PC-3 (cell line): ENCODE data around the gene UQCC2. TPM values are rescaled to one million over a fixed set of nuclear protein-coding genes. Genes with fewer than 3 reads are reported as not detected.

Source experiments
- ATAC-seq: fragments of 200-7000 bp; cut with Tn5 transposase; 2 replicates; pipeline ENCODE4 v1.9.1; 2020; ENCODE audit warnings: mild to moderate bottlenecking, moderate library complexity
- BruUV-seq: library from RNA; stranded (reverse); fragments of 400-500 nt; replicated peaks from 2 replicates; lab custom pipeline; 2021; lab: Mats Ljungman, UMichigan
- CTCF ChIA-PET: fragments of 300-600 bp; sonication (Branson Sonifier 250); formaldehyde crosslinking; loops from one replicate; lab custom pipeline; 2022; ENCODE audit warnings: antibody characterized with exemption; lab: Charles Lee
- POLR2A ChIA-PET: fragments of 300-600 bp; sonication (Branson Sonifier 250); formaldehyde crosslinking; loops from one replicate; lab custom pipeline; 2022; ENCODE audit warnings: antibody characterized with exemption; ENCODE audit not compliant: unreplicated experiment; lab: Charles Lee
- DNase-seq: peaks from one replicate; pipeline ENCODE4 v3.0.0-alpha.2; 2015
- H2AFZ ChIP-seq: fragments of 300-600 bp; sonication (generic); 2 replicates; pipeline ENCODE4 v1.6.0; 2016; ENCODE audit warnings: antibody characterized with exemption, low read length
- H3F3A ChIP-seq: fragments of 300-600 bp; sonication (generic); one replicate; pipeline ENCODE4 v1.6.0; 2017; ENCODE audit warnings: antibody characterized with exemption, low read length, control low read depth, mild to moderate bottlenecking; ENCODE audit not compliant: unreplicated experiment
- H3K27ac ChIP-seq: fragments of 300-600 bp; sonication (generic); 2 replicates; pipeline ENCODE4 v1.5.1; 2016; ENCODE audit warnings: mild to moderate bottlenecking, low read length
- H3K27me3 ChIP-seq: fragments of 300-600 bp; sonication (generic); 2 replicates; pipeline ENCODE4 v1.6.1; 2016; ENCODE audit warnings: low read length, mixed read lengths
- H3K36me3 ChIP-seq: fragments of 300-600 bp; sonication (generic); 2 replicates; pipeline ENCODE4 v1.6.1; 2016; ENCODE audit warnings: low read depth, mixed run types, low read length, mixed read lengths
- H3K4me1 ChIP-seq: fragments of 300-600 bp; sonication (generic); 2 replicates; pipeline ENCODE4 v1.5.1; 2016; ENCODE audit warnings: low read length; ENCODE audit not compliant: insufficient read depth
- H3K4me2 ChIP-seq: fragments of 300-600 bp; sonication (generic); 2 replicates; pipeline ENCODE4 v1.6.0; 2016; ENCODE audit warnings: low read length
- H3K4me3 ChIP-seq: fragments of 300-600 bp; sonication (generic); 2 replicates; pipeline ENCODE4 v1.5.1; 2016; ENCODE audit warnings: mild to moderate bottlenecking, low read length, mixed read lengths
- H3K79me2 ChIP-seq: fragments of 300-600 bp; sonication (generic); 2 replicates; pipeline ENCODE4 v1.6.1; 2017; ENCODE audit warnings: low read length, mixed read lengths
- H3K9ac ChIP-seq: fragments of 300-600 bp; sonication (generic); 2 replicates; pipeline ENCODE4 v1.6.0; 2016; ENCODE audit warnings: mild to moderate bottlenecking, low read length
- H3K9me2 ChIP-seq: fragments of 300-600 bp; sonication (generic); replicated peaks from 2 replicates; pipeline ENCODE4 v1.6.1; 2016; ENCODE audit warnings: mixed run types, low read length, mixed read lengths
- H3K9me3 ChIP-seq: fragments of 300-600 bp; sonication (generic); 2 replicates; pipeline ENCODE4 v1.6.1; 2016; ENCODE audit warnings: low read length, mixed read lengths
- H4K20me1 ChIP-seq: fragments of 300-600 bp; sonication (generic); 2 replicates; pipeline ENCODE4 v1.6.1; 2016; ENCODE audit warnings: low read length, mixed read lengths
- CTCF ChIP-seq: fragments of 300-600 bp; sonication (generic); conservative IDR thresholded peaks from 2 replicates; pipeline ENCODE4 v1.5.1; 2017; ENCODE audit warnings: antibody characterized with exemption, low read depth, mild to moderate bottlenecking, low read length
- EZH2 ChIP-seq: fragments of 300-600 bp; sonication (generic); IDR thresholded peaks from one replicate; pipeline ENCODE4 v1.6.1; 2017; ENCODE audit warnings: antibody characterized with exemption, mild to moderate bottlenecking, low read length; ENCODE audit not compliant: unreplicated experiment
- EZH2phosphoT487 ChIP-seq: fragments of 300-600 bp; sonication (generic); IDR thresholded peaks from 2 replicates; pipeline ENCODE4 v1.6.1; 2018; ENCODE audit warnings: mild to moderate bottlenecking, antibody characterized with exemption, low read length, borderline replicate concordance
- intact Hi-C: fragments of 100-400 bp; cut with micrococcal nuclease; formaldehyde crosslinking; loops from 2 replicates; pipeline ENCODE4 v1.9.0; 2023
- total RNA-seq: library from RNA; depleted of rRNA; stranded (reverse); fragments of >200 nt; gene quantifications from 2 replicates; pipeline ENCODE4 v1.2.3, GENCODE V29; 2014

The UQCC2 gene
- total RNA-seq, 1 experiment from 2014 or later = 107 TPM

GRCh38 chr6:33752646-33753015 is 41.1 kb upstream of the UQCC2 start:
- POLR2A ChIA-PET = no interaction called here
- no peaks in the 10 kb centered on the region for H4K20me1 ChIP-seq

GRCh38 chr6:33751771-33752645 is 40.5 kb upstream of the UQCC2 start:
- Histone ChIP-seq H2AFZ (no peak overlapping the region), H3K27me3 (no peaks in the 10 kb centered on the region)
- POLR2A ChIA-PET = no interaction called here

More at GRCh38 chr6:33752646-33753015, 41.1 kb upstream of the UQCC2 start:
- H3F3A ChIP-seq = no peaks in the 10 kb centered on the region
- peaks cover 6% of the 10 kb centered on the region; the same call in 1 of the 2 replicates for H3K4me1 ChIP-seq
- no peak for ATAC-seq
- H3K36me3 ChIP-seq = no peaks in the 10 kb centered on the region
- no peak overlapping the region for H2AFZ ChIP-seq
- H3K9me2 ChIP-seq = no peaks in the 10 kb centered on the region
- CTCF ChIA-PET = no interaction called here
- DNase-seq = no peak
- no peak overlapping the region for H3K4me3 ChIP-seq
- no peaks in the 10 kb centered on the region for H3K79me2 ChIP-seq
- no peak overlapping the region for H3K27ac ChIP-seq
- H3K9me3 ChIP-seq = no peaks in the 10 kb centered on the region
- TF ChIP-seq EZH2phosphoT487 (no peak), EZH2 (no peak), CTCF (no peak)
- H3K9ac ChIP-seq = no peak overlapping the region
- BruUV-seq = no TSS peak
- H3K27me3 ChIP-seq = no peaks in the 10 kb centered on the region
- H3K4me2 ChIP-seq = no peak overlapping the region
- intact Hi-C loops = no loop called here

More at GRCh38 chr6:33751771-33752645, 40.5 kb upstream of the UQCC2 start:
- Histone ChIP-seq H3K9me2 (no peaks in the 10 kb centered on the region), H3K27ac (no peak overlapping the region), H3K9ac (no peak overlapping the region), H3K9me3 (no peaks in the 10 kb centered on the region), H3K4me3 (no peak overlapping the region), H4K20me1 (no peaks in the 10 kb centered on the region), H3K36me3 (no peaks in the 10 kb centered on the region), H3K4me2 (no peak overlapping the region), H3K4me1 (peaks cover 6% of the 10 kb centered on the region; the same call in 1 of the 2 replicates), H3K79me2 (no peaks in the 10 kb centered on the region), H3F3A (no peaks in the 10 kb centered on the region)
- peak; percentile 46 for ATAC-seq
- no peak for TF ChIP-seq CTCF
- no peak for TF ChIP-seq EZH2phosphoT487
- TF ChIP-seq EZH2 = no peak
- CTCF ChIA-PET = no interaction called here
- intact Hi-C loops = no loop called here
- no TSS peak for BruUV-seq
- no peak for DNase-seq
